ENCODE measurements around the gene CNTNAP2.

CNTNAP2 gene

GRCh38 chr7:147909431-147910148, 1793.0 kb downstream of the CNTNAP2 start:
- DNase-seq: no peak

GRCh38 chr7:147911201-147911601, 1794.6 kb downstream of the CNTNAP2 start:
- no peak for DNase-seq

- DNase-seq: no peak
Measured at GRCh38 chr7:147912291-147912690, 1795.7 kb downstream of the CNTNAP2 start.

- DNase-seq: no peak
Measured at GRCh38 chr7:147912946-147913638, 1796.5 kb downstream of the CNTNAP2 start.

GRCh38 chr7:147915781-147916180, 1799.2 kb downstream of the CNTNAP2 start:
- DNase-seq: no peak

- no peak for DNase-seq
Measured at GRCh38 chr7:147916573-147916972, 1800.0 kb downstream of the CNTNAP2 start.

- DNase-seq: no peak
Measured at GRCh38 chr7:147923841-147924240, 1807.2 kb downstream of the CNTNAP2 start.

GRCh38 chr7:147937428-147937827, 1820.8 kb downstream of the CNTNAP2 start:
- DNase-seq: no peak

- DNase-seq: no peak
Measured at GRCh38 chr7:147941381-147941780, 1824.8 kb downstream of the CNTNAP2 start.

GRCh38 chr7:147944321-147944720, 1827.7 kb downstream of the CNTNAP2 start:
- no peak for DNase-seq

GRCh38 chr7:147952918-147953317, 1836.3 kb downstream of the CNTNAP2 start:
- DNase-seq: no peak

GRCh38 chr7:147968046-147968610, 1851.5 kb downstream of the CNTNAP2 start:
- DNase-seq: peak; percentile 96

- no peak for DNase-seq
Measured at GRCh38 chr7:147971606-147972110, 1855.1 kb downstream of the CNTNAP2 start.

GRCh38 chr7:147978201-147978600, 1861.6 kb downstream of the CNTNAP2 start:
- DNase-seq: no peak

GRCh38 chr7:147978651-147979050, 1862.0 kb downstream of the CNTNAP2 start:
- no peak for DNase-seq

GRCh38 chr7:147980826-147981813, 1864.5 kb downstream of the CNTNAP2 start:
- DNase-seq: no peak

- DNase-seq: no peak
Measured at GRCh38 chr7:147982307-147982706, 1865.7 kb downstream of the CNTNAP2 start.

- no peak for DNase-seq
Measured at GRCh38 chr7:147984265-147984664, 1867.7 kb downstream of the CNTNAP2 start.

GRCh38 chr7:147990079-147990478, 1873.5 kb downstream of the CNTNAP2 start:
- no peak for DNase-seq

- DNase-seq: no peak
Measured at GRCh38 chr7:147990942-147991341, 1874.3 kb downstream of the CNTNAP2 start.

- no peak for DNase-seq
Measured at GRCh38 chr7:147992698-147993097, 1876.1 kb downstream of the CNTNAP2 start.

- no peak for DNase-seq
Measured at GRCh38 chr7:147997636-147998035, 1881.0 kb downstream of the CNTNAP2 start.

- no peak for DNase-seq
Measured at GRCh38 chr7:147999962-148000361, 1883.4 kb downstream of the CNTNAP2 start.
